Hematopoietic multipotent progenitor cell treated with erythropoietin and hydrocortisone succinate and interleukin-3 and kit ligand, for 15 days (in vitro differentiated cells): ENCODE measurements around the gene LDHB.
"Not testable (repeated sequence)": the region's sequence is repeated elsewhere in the genome, so short reads cannot be mapped to it uniquely, and the experiment has no call there.

ENCODE experiments used
- DNase-seq: peaks from one replicate; pipeline ENCODE4 v3.0.0-alpha.2; 2015; ENCODE audit warnings: low spot score

The LDHB gene

GRCh38 chr12:21607701-21608100 is 49.9 kb downstream of the LDHB start:
- DNase-seq = no peak

- DNase-seq = no peak
These were observed 51.5 kb downstream of the LDHB start for GRCh38 chr12:21606175-21606574.

GRCh38 chr12:21604245-21605101 is 53.2 kb downstream of the LDHB start, which contains the start of gene GYS2:
TSS of gene GYS2 (minus strand) at chr12:21604847. CDS start at chr12:21604592, 255 bp downstream.
- no peak for DNase-seq

- no peak for DNase-seq
These were observed 54.9 kb downstream of the LDHB start for GRCh38 chr12:21602774-21603173.

- DNase-seq = no peak
These were observed 57.4 kb downstream of the LDHB start for GRCh38 chr12:21600196-21600595.

GRCh38 chr12:21599143-21599999 is 58.3 kb downstream of the LDHB start:
- no peak for DNase-seq

GRCh38 chr12:21598651-21599050 is 59.0 kb downstream of the LDHB start:
- DNase-seq = no peak

- DNase-seq = not testable (repeated sequence)
These were observed 62.3 kb downstream of the LDHB start for GRCh38 chr12:21595356-21595755.

GRCh38 chr12:21585485-21585884 is 72.2 kb downstream of the LDHB start:
- no peak for DNase-seq
